ENCODE data around the gene NOTUM.

NOTUM gene

DNA sequence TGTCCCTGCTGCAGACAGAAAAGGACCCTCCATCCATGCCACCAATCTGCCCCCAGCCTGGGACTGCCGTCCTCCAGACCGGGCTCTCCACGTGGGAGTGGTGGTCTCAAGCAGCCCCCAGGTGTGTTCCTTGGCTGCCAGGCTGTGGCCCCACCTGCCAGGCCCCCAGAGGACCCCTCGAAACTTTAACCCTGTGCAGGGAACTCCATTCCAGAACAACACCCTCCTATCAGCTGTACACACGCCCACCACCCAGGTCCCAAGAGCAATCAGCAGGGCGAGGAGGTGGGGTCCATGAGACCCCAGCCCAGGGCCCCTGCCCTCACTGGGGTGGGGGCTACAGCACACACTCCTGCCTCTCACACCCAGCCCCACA, 25.3 kb downstream of the NOTUM start:
- DNase-seq (ENCODE audit: low spot score): no peak

DNA sequence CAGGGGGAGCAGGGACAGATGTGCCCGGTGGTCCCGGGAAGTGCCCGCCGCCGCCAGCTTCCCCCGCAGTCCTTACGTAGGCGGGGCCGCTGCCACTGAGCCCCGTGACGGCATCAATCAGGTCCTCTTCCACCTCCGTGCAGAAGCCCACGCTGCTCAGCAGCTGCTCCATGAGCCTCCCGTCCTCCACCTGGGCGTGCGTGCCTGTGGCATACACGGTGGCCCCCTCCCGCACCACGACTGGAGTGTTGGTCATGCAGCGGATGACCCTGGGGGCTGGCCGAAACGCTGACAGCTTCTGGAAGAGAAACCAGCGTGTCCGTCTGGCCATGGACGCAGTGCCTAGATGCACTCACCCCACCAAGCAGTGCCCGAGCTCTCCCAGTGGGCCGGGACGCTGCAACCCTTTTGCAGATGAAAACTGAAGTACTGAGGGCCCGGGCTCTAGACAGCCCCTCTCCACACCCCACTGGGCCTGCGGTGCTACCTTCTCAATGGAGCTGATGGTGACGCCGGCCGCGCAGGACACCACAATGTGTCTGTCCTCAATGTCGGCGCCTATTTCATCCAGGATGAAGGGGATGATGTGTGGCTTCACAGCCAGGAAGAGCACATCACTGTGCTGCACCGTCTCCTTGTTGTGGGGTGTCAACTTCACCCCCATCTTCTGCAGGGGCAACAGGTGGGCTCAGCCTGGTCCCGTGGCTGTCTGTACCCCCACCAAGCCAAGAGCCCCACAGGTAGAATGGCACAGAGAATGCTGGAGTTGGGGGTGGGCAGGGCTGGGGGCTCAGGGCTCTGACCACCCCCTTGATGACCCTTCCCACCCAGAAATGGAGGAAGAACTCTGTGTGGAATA, 25.9 kb downstream of the NOTUM start:
- DNase-seq (ENCODE audit: low spot score): no peak

DNA sequence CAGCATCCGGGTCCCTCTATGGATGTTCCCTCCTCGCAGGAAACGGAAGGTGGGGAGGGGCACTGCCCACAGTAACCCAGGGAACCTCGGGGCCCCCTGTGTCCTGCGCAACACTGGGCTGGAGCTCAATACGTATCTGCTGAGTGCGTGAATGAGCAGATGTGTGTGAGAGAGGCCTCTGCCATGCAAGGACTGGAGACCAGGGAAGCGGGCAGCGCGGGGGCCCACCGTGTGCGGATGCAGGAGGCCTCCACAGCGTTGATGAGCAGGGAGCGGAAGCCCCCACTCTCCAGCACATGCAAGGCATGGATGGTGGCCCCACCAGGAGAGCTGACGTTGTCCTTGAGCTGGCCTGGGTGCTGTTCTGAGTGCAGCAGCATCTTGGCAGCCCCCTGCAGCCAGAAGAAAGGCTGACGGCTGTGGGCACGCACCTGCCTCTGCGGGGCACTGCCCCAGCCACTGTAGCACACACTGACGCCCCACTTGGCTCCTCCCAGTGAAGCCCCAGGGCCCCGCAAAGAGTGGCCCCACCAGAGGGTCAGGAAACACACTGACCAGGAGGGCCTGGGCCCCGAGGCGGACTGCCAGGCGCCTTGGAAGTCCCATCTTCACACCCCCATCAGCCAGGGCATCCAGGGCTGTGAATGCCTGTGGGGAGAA, 26.8 kb downstream of the NOTUM start:
- no peak for DNase-seq (ENCODE audit: low spot score)

DNA sequence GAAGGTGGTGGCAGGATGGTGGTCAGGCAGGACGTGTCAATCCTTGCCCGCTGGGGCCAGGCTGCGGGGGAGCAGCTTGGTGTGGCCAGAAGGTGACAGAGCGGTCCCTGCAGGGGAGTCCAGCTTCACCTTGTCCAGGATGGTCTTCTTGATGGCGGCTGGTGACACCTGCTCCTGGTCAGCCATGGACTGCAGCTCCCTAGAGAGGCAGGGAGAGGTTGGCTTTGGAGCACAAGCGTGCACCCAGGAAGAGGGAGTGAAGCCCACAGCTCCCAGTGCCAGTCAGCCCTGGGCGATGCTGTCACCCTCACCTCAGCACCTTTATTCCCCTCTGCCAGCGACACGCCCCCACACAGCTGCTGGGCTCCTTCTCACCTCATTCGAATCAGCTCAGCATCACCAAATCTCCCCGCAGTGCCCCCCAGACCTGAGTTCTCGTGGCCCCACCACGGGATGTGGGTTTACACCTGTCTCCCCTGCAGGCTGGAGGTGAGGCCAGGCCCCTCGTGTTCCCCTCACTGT, 27.7 kb downstream of the NOTUM start:
- no peak for DNase-seq (ENCODE audit: low spot score)

DNA sequence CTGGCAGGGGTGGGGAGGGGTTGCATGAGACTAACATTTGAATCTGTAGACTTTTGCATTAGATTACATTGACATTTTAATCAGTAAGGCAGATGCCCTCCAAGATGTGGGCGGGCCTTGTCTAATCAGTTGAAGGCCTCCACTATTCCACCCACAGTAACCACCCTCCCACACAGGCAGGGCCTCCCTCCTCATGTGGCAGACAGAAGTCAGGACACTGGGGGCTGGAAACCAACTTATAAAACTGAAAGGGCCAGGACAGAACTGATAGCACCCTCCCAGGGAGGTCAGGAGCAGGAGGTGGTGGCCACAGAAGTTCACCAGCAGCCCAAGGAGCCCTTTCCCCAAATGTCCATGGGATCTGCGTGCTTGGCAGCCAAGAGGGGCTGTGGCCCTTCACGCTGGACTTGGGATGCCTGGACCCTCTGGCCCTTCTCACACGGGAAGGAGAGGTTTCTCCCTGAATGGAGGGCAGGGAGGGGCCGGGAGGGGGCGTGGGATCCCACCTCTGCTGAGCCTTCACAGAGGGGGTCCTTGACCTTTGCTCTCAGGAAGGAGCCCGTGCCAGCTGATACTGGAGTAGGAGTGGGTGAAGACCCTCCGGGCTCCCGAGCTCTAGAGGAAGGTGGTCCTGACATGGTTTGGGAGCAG, 28.5 kb downstream of the NOTUM start:
- DNase-seq (ENCODE audit: low spot score): no peak

DNA sequence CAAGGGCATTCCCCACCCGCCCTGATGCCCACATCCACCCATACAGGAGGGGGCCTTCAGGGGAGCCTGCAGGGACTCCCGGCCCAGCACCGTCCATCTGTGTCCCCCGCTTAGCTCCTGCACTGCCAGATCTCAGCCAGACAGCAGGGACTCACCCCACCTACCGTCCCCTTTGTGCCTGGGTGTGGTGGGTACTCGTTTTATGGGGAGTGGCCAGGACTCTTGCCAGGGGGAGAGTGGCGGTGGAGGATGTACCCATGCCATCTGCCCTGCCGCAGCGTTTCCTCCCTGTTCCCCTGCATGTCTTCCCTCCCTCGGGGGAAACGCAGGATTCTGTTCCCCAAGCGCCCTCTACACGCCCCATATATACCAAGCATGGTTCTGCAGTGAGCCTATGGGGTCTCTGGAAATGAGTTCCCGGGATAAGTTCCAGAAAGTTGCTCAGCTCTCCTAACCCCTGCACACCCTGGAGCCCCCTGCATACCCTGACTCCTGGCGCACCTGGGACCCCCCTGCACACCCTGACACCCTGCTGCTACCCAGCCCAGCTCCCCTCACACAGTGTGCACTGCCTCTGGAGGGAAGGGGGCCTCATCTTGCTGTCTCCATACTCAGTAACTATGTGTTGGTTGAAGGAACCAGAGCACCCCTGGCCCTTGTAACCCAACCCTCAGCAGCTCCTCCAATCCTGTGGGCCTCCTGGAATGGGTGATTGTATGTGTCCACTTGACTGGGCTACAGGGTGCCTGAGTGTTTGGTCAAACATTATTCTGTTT, 29.2 kb downstream of the NOTUM start:
- DNase-seq (ENCODE audit: low spot score): peak; percentile 37

DNA sequence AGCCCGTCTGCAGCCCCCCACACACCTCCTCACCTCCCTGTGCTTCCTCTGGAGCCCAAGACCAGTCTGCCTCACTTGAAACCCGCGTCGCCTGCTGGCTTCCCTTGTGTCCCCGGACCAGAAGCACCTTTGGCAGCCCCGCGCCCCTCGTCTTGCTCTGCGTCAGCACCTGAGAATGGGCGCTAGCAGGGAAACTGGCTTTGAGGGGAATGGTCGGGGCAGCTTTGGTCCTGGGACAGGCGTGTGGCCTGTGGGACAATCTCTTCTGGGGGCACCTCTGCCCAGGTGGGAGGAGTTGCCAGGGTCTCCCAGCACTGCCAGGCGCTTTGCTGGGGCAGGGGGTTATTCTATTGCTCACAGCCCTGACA, 29.8 kb downstream of the NOTUM start:
- DNase-seq (ENCODE audit: low spot score): no peak

DNA sequence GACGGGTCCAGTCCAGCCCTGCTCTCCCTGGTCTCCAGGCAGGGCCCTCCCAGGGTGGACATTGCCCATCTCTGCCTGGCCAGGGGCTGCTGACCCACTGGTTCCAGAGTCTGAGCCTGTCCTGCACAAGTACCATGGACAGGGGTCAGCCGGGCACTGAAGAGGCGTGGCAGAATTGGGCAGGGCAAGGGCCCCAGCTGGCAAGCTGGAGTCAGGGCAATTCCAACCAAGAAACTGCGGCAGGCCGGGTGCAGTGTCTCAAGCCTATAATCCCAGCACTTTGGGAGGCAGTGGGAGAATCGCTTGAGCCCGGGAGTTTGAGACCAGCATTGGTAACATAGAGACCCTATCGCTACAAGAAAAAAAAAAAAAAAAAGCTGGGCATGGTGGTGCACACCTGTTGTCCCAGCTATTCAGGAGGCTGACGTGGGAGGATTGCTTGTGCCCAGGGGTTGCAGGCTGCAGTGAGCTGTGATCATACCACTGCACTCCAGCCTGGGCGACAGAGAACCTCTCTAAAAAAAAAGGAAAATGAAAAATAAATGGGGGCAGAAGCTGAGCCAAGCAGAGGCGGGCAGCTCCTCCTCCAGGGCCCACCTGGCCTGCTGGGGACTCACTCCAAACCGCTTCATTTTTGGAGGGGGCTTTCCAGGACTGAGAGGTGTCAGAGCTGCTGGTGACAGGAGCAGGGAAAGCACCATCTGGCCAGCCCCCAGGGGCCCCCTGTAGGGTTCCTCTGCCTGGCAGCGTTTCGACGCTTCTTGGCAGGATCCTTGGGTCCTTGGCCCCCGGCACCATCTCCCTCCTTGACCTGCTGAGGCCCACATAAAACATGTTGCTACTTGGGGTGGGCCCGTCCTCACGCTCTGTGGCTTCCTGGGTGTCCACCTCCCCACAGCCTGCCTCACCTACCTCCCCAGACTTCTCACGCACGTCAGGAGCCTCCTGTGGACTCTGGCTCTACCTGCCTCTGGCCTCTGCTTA, 30.6 kb downstream of the NOTUM start:
- no peak for DNase-seq (ENCODE audit: low spot score)

DNA sequence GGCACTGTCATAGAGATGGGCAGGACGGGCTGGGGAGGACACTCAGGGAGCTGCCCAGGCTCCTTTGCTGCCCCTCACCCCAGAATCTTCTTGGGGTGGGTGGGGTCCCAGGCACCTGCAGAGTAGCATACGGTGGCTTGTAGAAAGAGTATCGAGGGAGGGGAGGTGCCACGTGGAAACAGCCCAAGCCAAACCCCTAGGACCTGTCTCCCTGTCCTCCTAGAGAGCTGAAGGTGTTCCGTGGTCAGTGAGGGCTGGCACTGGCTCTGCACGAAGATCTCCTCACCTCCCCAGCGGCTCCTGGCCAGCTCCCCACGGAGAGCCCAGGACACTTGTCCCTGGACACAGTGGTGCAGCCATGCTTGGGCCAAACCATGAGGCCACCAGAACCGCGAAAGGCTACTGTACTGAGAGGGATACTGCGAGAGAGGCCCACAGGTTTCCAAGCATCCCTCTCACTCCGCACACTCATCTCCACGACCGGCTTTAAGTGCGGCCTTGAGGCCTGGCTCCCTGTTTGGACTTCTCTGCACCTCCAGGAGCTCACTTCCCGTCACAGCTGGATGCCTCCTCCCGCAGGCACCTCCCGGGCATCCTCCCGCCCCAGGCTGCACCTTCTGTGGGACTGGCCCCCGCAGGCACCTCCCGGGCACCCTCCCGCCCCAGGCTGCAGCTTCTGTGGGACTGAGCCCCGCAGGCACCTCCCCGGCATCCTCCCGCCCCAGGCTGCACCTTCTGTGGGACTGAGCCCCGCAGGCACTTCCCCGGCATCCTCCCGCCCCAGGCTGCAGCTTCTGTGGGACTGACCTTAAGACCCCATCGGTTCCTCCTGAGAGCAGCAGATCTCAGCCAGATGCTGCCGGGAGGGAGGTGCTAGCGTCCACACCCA, 31.5 kb downstream of the NOTUM start:
- DNase-seq (ENCODE audit: low spot score): no peak

DNA sequence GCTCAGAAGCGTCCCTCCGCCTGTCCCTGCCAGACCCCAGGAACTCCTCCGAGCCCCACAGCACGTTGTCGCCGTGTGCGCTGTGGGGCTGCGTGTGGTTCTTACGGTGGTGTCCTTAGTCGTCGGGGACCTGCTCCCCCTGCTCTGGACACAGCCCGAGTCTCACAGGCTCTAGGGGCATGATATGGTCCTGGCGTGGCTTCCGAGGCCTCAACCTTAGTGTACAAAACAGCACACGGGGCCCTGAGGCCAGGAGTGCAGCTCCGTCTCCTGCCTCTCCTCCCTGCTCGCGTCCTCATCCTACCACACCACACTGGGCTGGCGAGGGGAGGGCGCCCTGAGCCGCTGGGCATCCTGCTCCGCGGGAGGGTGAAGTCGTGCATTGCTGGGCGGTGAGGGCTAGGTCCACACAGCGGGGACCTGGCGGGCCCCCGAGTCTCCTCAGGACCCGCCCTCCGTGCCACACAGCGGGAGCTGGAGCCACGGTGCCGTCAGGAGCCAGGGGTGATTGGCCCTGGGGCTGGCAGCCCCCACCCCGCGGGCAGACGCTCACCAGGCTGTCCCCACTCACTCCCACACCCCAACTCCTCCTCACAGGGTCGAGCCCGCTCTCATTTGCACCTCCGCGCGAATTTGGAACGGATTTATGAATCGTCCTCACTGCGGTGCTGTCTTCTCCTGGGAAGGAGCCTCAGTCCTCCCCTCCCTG, 32.3 kb downstream of the NOTUM start:
- DNase-seq (ENCODE audit: low spot score): peak; percentile 43

DNA sequence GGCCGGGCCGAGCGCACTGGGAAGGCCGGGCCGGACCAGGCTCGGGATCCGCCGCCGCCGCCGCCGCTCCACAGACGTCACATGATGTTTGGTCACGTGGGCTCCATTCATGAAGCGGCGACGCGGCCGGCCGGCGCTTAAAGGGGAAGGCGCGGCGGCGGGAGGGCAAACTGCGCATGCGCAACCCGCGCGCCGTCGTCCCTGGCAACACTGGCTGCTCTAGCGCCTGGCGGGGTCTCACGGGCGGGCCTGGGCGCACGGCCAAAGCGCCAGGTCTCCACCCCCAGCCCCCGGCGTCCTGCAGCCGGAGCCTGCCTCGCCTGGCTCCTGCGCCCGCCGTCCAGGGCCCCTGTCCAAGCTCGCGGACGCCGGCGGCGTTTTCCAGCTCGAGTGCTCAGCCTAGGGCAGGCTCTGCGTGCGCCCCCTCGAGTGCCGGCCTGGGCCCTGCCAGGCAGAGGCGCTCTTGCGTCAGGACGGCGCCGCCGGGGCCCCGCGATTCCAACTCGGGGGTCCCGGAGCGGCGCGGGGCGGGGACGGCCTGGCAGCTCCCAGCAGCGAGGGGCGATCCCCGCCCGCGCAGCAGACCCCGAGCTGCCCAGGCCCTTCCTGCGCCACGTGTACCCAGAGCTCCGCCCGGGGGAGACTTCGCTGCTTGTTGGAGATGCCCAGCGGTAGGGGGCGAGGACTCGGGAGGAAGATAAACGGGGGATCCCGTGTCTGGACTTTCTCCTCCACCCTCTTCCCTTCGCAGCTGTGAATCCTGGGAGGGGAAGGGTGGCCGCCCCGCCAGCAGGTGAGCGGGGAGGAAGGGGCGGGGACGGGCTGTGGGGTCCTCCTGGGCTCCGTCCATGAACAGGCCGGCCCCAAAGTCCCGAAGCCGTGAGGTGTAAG, 33.1 kb downstream of the NOTUM start, which contains the start of gene MAFG:
TSS of gene MAFG (minus strand) at position 83 of the 891 bp plus-strand sequence. CDS start 4,550 bp downstream, outside the sequence.
- DNase-seq (ENCODE audit: low spot score): peak; percentile 93

DNA sequence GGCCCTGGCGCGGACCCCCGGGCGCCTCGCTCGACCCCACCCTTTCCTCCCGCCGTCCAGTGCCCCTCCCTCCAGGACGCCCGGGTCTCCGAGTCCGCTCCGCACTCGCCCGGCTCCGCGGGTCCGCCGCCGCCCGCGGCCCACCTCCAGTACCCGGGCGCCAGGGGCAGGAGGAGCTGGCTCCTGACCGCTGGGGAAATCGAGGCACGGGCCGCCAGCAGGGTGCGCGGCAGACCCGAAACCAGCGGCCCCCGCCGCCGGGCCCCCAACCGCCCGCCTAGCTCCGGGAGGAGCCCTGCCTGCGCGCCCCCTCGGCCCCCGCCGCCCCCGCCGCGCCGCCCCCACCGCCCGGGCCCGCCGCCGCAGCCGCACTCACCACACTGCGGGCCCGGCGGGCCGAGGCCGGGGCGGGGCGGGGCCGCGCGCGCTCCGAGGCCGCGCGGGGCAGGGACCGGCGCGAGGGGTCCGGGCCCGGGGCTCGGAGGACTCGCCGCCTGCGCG, 33.8 kb downstream of the NOTUM start:
- no peak for DNase-seq (ENCODE audit: low spot score)

DNA sequence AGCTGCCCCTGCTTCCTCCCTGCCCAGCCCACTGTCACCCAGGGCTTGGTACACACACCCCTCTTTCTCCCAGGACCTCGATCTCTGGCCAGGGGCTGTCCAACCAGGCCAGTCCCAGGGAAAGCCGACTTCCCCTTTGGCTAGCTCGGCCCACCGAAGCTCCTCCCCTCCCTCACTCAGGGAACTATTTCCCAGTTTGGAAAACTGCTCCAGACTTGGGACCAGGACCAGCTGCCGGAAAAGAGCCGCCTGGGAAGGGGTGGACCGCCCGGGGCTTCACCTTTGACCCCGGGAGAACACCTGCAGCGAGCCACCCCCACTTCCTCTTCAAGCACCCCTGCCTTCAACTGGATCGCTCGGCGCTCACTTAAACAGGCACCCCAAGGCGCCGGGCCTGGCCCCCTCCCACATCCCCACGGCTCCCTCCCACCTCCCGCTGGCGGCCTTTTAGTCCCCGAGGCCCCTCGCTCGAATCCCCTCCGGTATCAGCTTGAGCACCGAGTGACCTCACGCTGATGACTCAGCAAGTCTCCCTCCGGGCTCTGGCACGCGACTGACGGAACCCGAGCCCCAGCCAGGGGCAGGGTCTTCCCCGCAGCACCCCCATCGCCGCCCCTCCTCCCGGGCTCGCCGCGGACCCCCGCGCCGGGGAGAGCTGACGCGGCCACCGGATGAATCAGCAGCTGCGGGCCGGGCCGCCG, 34.4 kb downstream of the NOTUM start:
- DNase-seq (ENCODE audit: low spot score): peak; percentile 73

DNA sequence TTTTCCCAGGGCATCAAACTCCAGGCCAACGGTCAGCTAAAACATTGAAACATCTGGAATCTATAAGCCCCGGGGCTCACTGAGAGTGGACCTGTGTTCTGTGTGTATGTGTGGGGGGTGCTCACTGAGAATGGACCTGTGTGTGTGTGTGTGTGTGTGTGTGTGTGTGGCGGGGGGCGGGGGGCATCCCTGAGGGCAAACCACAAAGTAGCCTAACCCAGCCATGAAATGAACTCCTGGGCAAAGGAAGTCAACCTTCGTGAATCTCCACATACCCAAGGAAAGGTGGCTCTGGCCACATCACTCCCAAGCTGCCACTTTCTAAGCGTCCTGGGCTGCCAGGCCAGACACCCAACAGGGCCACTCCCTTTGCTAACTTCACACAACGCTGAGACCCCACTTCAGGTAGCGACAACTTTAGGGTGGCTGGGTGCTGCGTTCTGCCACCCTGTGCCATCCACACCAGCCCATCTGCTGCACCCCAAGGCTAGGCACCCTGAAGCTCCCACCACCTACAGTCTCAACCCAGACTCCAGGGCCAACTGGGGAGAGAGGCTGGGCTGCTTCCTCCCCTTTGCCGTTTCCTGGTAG, 35.0 kb downstream of the NOTUM start:
- no peak for DNase-seq (ENCODE audit: low spot score)

DNA sequence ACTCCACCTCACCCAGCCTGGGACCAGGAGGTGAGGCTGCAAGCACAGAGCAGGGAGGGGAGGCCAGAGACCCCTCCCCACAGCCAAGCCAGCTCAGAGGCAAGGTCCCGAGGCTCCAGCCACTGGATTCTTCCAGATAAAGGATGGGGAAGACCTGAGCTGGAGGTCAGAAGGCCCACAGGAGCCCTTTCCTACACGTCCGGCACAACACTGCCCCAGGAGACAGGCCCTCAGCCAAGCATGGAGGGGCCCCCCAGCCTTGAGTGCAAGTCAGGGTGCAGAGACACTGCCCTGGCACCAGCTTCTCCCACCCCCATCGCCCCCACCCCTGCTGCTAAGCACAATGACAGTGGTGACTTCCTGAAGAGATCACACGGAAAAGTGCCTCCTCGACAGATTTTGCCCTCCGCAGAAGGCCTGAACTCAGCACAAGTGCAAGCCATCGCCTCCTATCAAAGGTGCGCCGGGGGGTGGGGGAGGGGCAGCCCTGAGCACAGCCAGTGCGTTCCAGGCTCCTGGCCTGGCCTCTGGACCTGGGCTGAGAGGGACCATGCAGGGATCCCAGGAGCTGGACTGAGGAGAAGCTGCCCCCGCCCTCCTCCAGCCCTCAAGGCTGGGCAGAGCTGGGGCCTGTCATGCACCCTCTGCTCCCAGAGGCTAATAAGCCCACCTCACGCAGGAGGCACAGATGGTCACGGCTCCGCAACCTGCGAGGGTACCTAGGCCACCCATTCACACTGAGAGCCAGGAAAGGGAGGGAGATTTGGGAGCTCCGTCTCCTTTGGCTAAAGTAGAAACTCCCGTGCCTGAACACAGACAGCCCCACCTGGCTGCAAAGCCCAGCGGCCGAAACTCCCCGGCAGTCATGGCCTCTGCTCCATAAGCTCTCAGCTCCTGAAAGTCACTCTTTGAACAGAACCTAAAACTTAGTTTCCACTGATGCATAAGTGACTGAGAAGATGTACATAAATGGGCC, 36.1 kb downstream of the NOTUM start:
- no peak for DNase-seq (ENCODE audit: low spot score)

All from RKO (cell line).